Measurements from ENCODE around the gene SLC35A1. TPM values are rescaled to one million over a fixed set of nuclear protein-coding genes. Genes with fewer than 3 reads are reported as not detected.
A peak's percentile ranks its signal among the peaks of the same experiment; 100 is the strongest.

The SLC35A1 gene
- total and polyA plus RNA-seq, 2 of the 4 experiments (the other 2 are of a cell fraction) = 9.7 to 12.4 TPM

GRCh38 chr6:87522686-87523085 is 49.9 kb downstream of the SLC35A1 start:
- POLR2A ChIA-PET (ENCODE audit: unreplicated experiment) = no interaction called here
- whole genome bisulfite sequencing, 2 experiments (ENCODE audit: extremely low coverage in 2 of 2, insufficient read length in 1 of 2) = no CpG with 5 or more reads among the region's 3 CpGs

More at GRCh38 chr6:87522686-87523085, 49.9 kb downstream of the SLC35A1 start:
- no TSS peak for BruUV-seq (replicated peaks)
- H3K4me2 ChIP-seq (ENCODE audit: low read depth, low read length) = no peak overlapping the region
- no peaks in the 10 kb centered on the region for H3K27me3 ChIP-seq (ENCODE audit: control insufficient read depth, insufficient read depth, low read length)
- no peak overlapping the region for H3K9ac ChIP-seq (ENCODE audit: low read depth, low read length)
- no peak overlapping the region for H3K18ac ChIP-seq (ENCODE audit: low read depth, low read length)
- H3K4ac ChIP-seq (ENCODE audit: low read depth, low read length) = no peak overlapping the region
- H3K27ac ChIP-seq (ENCODE audit: insufficient read depth, low read length) = no peak overlapping the region; the same call in 1 of the 2 replicates
- peaks cover 2% of the 10 kb centered on the region; the same call in 1 of the 2 replicates for H3K4me1 ChIP-seq (ENCODE audit: control insufficient read depth, insufficient read depth, low read length)
- no peak overlapping the region for H3K56ac ChIP-seq (ENCODE audit: extremely low read depth, insufficient read depth, low read length)
- DNase-seq (peak; percentile 73), ATAC-seq (ENCODE audit: low read depth) (peak; percentile 85)
- CTCF ChIA-PET = no interaction called here
- no peak overlapping the region for H3K4me3 ChIP-seq (ENCODE audit: insufficient read depth, low read depth, low read length)
- H2AK9ac ChIP-seq (replicated peaks; ENCODE audit: low read depth, low read length, poor library complexity) = no peak overlapping the region
- peaks cover 0 to 2% of the 10 kb centered on the region in 2 experiments; a peak in 1 of 4 replicates for H3K79me1 ChIP-seq (ENCODE audit: low read depth in 1 of 2, low read length in 2 of 2)
- no peak overlapping the region for H2BK120ac ChIP-seq (ENCODE audit: low read depth, low read length)
- H2BK20ac ChIP-seq (ENCODE audit: low read depth, low read length) = no peak overlapping the region
- H4K91ac ChIP-seq (ENCODE audit: insufficient read depth, low read depth, low read length) = no peak overlapping the region
- no peaks in the 10 kb centered on the region; the same call in 1 of the 2 replicates for H4K20me1 ChIP-seq (ENCODE audit: insufficient read depth, low read length)
- H2BK5ac ChIP-seq (ENCODE audit: low read depth, low read length, poor library complexity, severe bottlenecking) = no peak overlapping the region
- TF ChIP-seq CTCF (conservative IDR thresholded peaks at IDR 0.05; ENCODE audit: low read depth, low read length) (no peak), BHLHE40 (IDR thresholded peaks at IDR 0.05; ENCODE audit: low read depth, low read length) (no peak), NFE2L2 (IDR thresholded peaks at IDR 0.05; ENCODE audit: low read depth, low read length) (no peak), USF2 (IDR thresholded peaks at IDR 0.05; ENCODE audit: low read depth, low read length) (no peak), CHD1 (IDR thresholded peaks at IDR 0.05; ENCODE audit: low read depth, low read length) (no peak), MAZ (IDR thresholded peaks at IDR 0.05; ENCODE audit: borderline replicate concordance, low read depth, low read length) (no peak), RFX5 (IDR thresholded peaks at IDR 0.05; ENCODE audit: low read depth, low read length) (no peak), MAFK (IDR thresholded peaks at IDR 0.05; ENCODE audit: low read depth, low read length) (no peak), CEBPB (IDR thresholded peaks at IDR 0.05; ENCODE audit: low read depth, low read length) (no peak), RAD21 (IDR thresholded peaks at IDR 0.05; ENCODE audit: low read length) (no peak), SMC3 (IDR thresholded peaks at IDR 0.05; ENCODE audit: low read depth, low read length) (no peak), RCOR1 (IDR thresholded peaks at IDR 0.05; ENCODE audit: insufficient replicate concordance, low read length) (no peak)
- no peak overlapping the region for H4K5ac ChIP-seq (ENCODE audit: low read depth, low read length)
- H3K36me3 ChIP-seq (ENCODE audit: control insufficient read depth, insufficient read depth, low read length) = peaks cover 21% of the 10 kb centered on the region
- H3K9me3 ChIP-seq (ENCODE audit: control insufficient read depth, insufficient read depth, low read length) = no peaks in the 10 kb centered on the region
- no peak overlapping the region for H2AK5ac ChIP-seq (ENCODE audit: low read depth, low read length)
- dilution Hi-C loops (cut with HindIII; ENCODE audit: low sequenced_read_pairs, unreplicated experiment) (no loop called here), in situ Hi-C loops (cut with MboI; ENCODE audit: low sequenced_read_pairs) (no loop called here), intact Hi-C loops (cut with micrococcal nuclease) (loop anchor here (2.0 kb wide), 1 partner anchor 66 kb away; the partner anchor contains the start of gene RARS2)
- H3K9me1 ChIP-seq (ENCODE audit: insufficient read depth, low read length) = 0 out of 2 replicates have a peak, but pooled peaks cover under 1% of the 10 kb centered on the region
- H3K23ac ChIP-seq (ENCODE audit: low read depth, low read length) = no peak overlapping the region
- H3K14ac ChIP-seq (replicated peaks; ENCODE audit: low read depth, low read length) = no peak overlapping the region
- no peak overlapping the region for H2AFZ ChIP-seq (replicated peaks; ENCODE audit: low read length, poor library complexity)
- no peak overlapping the region for H2BK15ac ChIP-seq (ENCODE audit: low read depth, low read length)
- no peak overlapping the region for H4K8ac ChIP-seq (ENCODE audit: low read depth in 2 of 2, low read length in 2 of 2)

All from IMR-90 (cell line).